Measurements from ENCODE around the gene COPZ1.

Gene COPZ1

DNA sequence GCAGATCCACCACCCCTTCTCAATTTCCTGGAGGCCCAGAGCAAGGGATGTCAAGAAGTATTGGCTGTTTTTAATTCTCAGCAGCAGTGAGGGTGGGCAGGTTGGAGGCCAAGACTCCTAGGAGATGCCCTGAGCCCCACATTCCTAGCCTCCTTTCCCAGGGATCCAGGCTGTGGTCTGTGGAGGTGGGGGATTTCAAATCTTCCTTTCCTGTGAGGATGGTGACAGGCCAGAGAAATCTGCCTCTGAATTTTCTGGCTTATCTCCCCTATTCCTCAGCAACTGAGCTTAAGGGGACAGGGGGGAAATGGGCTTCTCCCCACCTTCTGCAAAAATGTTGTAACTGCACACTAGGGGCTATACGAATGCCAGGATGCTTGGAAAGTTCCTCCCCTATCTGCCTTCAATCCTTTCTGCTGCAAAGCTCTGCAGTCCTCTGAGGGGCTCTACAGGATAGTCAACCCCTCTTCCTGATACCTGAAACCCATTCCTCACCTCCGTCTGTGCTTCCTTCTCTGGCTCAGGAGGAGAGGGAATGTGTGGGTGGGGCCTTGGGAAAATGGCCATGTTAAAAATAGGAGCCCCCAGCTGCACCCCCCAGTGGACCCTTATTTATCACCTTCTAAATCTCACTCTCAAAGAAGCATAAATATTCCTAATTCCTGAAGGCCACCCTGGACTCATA lies 32.7 kb downstream of the COPZ1 start:
- TF ChIP-seq, protein P1, sequence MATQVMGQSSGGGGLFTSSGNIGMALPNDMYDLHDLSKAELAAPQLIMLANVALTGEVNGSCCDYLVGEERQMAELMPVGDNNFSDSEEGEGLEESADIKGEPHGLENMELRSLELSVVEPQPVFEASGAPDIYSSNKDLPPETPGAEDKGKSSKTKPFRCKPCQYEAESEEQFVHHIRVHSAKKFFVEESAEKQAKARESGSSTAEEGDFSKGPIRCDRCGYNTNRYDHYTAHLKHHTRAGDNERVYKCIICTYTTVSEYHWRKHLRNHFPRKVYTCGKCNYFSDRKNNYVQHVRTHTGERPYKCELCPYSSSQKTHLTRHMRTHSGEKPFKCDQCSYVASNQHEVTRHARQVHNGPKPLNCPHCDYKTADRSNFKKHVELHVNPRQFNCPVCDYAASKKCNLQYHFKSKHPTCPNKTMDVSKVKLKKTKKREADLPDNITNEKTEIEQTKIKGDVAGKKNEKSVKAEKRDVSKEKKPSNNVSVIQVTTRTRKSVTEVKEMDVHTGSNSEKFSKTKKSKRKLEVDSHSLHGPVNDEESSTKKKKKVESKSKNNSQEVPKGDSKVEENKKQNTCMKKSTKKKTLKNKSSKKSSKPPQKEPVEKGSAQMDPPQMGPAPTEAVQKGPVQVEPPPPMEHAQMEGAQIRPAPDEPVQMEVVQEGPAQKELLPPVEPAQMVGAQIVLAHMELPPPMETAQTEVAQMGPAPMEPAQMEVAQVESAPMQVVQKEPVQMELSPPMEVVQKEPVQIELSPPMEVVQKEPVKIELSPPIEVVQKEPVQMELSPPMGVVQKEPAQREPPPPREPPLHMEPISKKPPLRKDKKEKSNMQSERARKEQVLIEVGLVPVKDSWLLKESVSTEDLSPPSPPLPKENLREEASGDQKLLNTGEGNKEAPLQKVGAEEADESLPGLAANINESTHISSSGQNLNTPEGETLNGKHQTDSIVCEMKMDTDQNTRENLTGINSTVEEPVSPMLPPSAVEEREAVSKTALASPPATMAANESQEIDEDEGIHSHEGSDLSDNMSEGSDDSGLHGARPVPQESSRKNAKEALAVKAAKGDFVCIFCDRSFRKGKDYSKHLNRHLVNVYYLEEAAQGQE (IDR thresholded peaks at IDR 0.05; ENCODE audit: insufficient read depth in 1 of 2, low read depth in 2 of 2, low read length in 2 of 2) = no peak
- TF ChIP-seq FOXP2 (optimal IDR thresholded peaks at IDR 0.05; ENCODE audit: borderline replicate concordance, extremely low read depth, extremely low read length, insufficient read depth) = no peak
- no peak for TF ChIP-seq TAF1 (IDR thresholded peaks at IDR 0.05; ENCODE audit: borderline replicate concordance, insufficient read depth, low read length)
- no peak for TF ChIP-seq SIN3A (IDR thresholded peaks at IDR 0.05; ENCODE audit: borderline replicate concordance, insufficient read depth, low read length)
- no peak for TF ChIP-seq POLR2AphosphoS5 (IDR thresholded peaks at IDR 0.05; ENCODE audit: low read depth, low read length)

DNA sequence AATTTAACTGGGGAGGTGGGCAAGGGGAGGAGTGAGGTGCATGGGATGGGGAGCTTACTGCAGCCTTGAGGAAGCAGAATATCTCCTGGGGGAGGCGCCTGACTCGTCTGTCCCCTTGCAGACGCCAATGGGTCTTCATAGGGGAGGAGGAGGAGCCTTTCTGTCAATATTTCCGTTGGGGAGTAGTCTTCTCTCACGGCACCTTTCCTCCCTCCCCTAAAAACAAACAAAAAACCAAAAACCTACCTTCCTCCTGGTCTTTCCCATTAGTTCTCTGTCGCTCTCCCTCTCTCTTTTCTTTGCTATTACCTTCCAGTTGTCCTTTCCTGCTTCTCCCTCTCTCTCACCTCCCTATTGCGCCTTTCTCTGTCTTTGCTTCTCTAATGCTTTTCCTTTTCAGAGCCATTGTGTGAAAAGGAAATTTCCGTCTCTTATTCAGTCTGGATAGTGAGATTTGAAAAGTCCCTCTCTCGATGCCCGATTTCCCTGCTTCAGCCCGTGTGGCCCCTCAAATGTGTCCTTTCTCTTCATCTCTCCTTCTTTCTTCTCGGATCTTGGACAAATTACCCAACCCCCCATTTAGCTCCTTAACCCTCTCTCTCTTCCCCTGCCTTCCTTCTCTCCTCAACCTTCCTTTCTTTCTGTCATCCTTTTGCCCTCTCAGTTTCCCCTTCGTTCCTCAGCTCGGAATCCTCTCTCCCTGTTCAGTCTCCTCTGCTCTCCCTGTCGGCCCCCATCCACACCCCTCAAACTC lies 33.4 kb downstream of the COPZ1 start:
- TF ChIP-seq, protein P1 (IDR thresholded peaks at IDR 0.05; ENCODE audit: insufficient read depth in 1 of 2, low read depth in 2 of 2, low read length in 2 of 2) = no peak
- peak; percentile 32; the same call in 1 of the 2 replicates for TF ChIP-seq POLR2AphosphoS5 (IDR thresholded peaks at IDR 0.05; ENCODE audit: low read depth, low read length)
- no peak for TF ChIP-seq FOXP2 (optimal IDR thresholded peaks at IDR 0.05; ENCODE audit: borderline replicate concordance, extremely low read depth, extremely low read length, insufficient read depth)

DNA sequence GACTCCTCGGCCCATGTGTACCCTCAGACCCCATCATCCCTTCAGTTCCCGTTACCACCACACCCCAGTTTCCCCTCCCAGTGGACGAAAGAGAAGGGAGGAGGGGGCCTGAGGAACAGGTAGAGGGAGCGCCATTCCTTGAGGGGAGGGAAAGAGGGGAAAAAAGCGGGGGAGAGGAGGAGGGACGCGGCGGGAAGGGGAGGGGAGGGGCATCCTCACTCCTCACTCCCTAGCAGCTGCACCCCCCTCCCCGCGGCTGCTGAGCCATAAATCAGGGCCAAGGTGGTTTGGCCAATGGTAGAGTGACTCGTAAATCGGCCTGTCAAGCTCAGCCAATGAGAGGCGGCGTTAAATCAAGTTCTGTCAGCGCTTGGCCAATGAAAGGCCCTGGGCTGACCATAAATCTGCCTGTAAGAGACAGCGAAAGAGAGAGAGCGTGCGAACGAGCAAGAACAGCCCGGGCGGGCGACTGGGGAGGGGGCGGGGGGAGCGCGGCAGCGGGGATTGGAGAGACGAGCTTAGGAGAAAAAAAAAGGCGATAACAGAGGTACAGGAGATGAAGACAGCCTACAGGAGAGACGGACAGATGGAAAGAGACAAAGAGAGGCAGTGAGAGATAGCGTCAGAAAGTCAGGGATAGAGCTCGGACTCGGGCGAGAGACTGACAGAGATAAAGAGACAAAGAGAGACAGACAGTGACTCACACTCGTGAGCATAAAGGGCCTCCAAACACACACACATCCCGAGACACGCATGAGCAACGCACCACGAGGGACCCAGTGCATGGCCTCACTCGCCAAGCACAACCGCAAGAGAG lies 34.2 kb downstream of the COPZ1 start:
- TF ChIP-seq, protein P1 (IDR thresholded peaks at IDR 0.05; ENCODE audit: insufficient read depth in 1 of 2, low read depth in 2 of 2, low read length in 2 of 2) = no peak
- peak; percentile 87; the same call in 1 of the 2 replicates for TF ChIP-seq TAF1 (IDR thresholded peaks at IDR 0.05; ENCODE audit: borderline replicate concordance, insufficient read depth, low read length)
- TF ChIP-seq SIN3A (IDR thresholded peaks at IDR 0.05; ENCODE audit: borderline replicate concordance, insufficient read depth, low read length) = peak; percentile 89; the same call in 1 of the 2 replicates
- TF ChIP-seq POLR2AphosphoS5 (IDR thresholded peaks at IDR 0.05; ENCODE audit: low read depth, low read length) = peak; percentile 84; the same call in 1 of the 2 replicates
- peak; percentile 38 for TF ChIP-seq FOXP2 (optimal IDR thresholded peaks at IDR 0.05; ENCODE audit: borderline replicate concordance, extremely low read depth, extremely low read length, insufficient read depth)

DNA sequence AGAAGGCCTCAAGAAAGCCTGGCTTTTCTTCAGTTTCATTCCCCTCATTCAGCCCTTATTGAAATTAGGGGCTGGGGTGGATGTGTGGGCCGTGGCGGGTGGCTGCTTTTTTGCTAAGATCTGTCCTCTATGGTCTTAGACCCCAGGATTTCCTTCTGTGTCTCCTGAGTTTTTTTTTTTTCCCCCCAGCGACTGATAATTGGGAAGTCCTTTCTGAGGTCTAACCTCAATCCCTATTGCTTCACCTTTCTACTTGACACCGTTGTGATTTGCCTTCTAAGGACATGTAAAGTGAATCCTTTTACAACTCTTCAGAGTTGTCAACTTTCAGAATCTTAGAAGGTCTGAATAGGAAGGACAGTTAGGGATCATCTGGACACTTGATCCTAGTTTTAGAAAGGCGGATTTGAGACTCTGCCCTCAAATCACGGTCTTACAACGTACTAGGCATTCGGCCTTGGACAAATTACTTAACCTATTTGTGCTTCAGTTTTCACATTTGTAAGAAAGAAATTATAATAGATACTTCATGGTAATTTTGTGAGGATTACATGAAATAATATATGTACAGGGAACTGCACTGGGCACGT lies 34.9 kb downstream of the COPZ1 start:
- TF ChIP-seq TAF1 (IDR thresholded peaks at IDR 0.05; ENCODE audit: borderline replicate concordance, insufficient read depth, low read length) (no peak), FOXP2 (optimal IDR thresholded peaks at IDR 0.05; ENCODE audit: borderline replicate concordance, extremely low read depth, extremely low read length, insufficient read depth) (no peak), SIN3A (IDR thresholded peaks at IDR 0.05; ENCODE audit: borderline replicate concordance, insufficient read depth, low read length) (no peak), POLR2AphosphoS5 (IDR thresholded peaks at IDR 0.05; ENCODE audit: low read depth, low read length) (no peak; the same call in none of the 2 replicates)
- TF ChIP-seq, protein P1 (IDR thresholded peaks at IDR 0.05; ENCODE audit: insufficient read depth in 1 of 2, low read depth in 2 of 2, low read length in 2 of 2) = no peak

Data from PFSK-1 (cell line).